T-helper 2 cell treated with Interferon-gamma antibody and Interleukin-4, amounts not matched to agents 100 ng/mL and 5 ng/mL, for 36 hours (primary cell): Measurements from ENCODE around the gene MRPS35. TPM values are rescaled to one million over a fixed set of nuclear protein-coding genes. Genes with fewer than 3 reads are reported as not detected.
"Not testable (repeated sequence)": the region's sequence is repeated elsewhere in the genome, so short reads cannot be mapped to it uniquely, and the experiment has no call there.

Experiments
- intact Hi-C: fragments of 100-400 bp; cut with micrococcal nuclease; formaldehyde crosslinking; loops from one replicate; pipeline ENCODE4 v1.15.1; 2023
- total RNA-seq: library from RNA; stranded (reverse); gene quantifications from 2 replicates; pipeline ENCODE4 v1.2.3, GENCODE V29; 2022

Gene MRPS35
- total RNA-seq, 1 donor from 2014 or later, result 37.5 TPM

DNA sequence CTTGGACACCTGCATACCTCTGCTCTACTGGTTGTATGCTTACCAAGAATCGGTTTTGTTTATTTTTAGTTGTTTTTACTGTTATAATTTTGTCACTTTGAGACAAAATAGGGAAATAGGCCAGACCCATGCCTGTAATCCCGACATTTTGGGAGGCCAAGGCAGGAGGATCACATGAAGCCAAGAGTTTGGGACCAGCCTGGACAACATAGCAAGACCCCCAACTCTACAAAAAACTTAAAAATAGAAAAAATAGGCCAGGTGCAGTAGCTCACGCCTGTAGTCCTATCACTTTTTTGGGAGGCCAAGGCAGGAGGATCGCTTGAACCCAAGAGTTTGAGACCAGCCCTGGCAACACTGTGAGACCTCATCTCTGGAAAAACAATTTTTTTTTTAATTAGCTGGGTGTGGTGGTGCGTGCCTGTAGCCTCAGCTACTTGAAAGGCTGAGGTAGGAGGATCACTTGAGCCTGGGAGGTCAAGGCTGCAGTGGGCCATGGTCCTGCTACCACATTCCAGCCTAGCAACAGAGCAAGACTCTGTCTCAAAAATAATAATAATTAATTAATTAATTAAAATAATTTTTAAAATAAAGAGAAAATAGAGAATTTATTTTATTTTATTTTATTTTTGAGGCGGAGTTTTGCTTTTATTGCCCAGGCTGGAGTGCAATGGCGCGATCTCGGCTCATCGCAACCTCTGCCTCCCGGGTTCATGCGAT is 1.3 kb upstream of the MRPS35 start:
- intact Hi-C loops, result no loop called here

DNA sequence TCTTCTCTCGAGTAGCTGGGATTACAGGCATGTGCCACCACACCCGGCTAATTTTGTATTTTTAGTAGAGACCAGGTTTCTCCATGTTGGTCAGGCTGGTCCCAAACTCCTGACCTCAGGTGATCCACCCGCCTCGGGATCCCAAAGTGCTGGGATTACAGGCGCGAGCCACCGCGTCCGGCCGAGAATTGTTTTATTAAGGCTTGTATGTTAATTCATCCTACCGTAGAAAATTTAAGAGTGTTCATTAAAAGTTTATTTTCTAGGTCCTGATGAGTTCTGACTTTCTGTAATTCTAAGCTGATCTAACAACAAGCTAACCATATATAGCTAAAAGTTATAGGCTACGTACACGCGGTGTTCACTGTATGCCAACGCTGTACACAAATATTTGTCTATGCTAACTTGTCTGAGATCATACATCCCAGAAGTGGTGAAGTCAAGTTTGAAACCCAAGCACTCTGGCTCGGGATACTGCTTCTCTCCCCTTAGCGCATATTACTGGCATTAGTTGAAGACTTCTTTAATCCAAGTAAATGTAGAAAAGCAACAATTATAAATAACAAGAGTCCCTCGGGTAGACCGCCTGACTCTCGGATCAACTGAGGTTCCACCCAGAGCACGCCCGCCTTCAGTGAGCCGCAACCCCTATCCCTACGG is 570 bp upstream of the MRPS35 start:
- intact Hi-C loops, result loop anchor here (1.0 to 5.0 kb wide), 10 partner anchors 58 to 771 kb away; partner anchors contain the start of genes BMAL2, CCDC91, FGFR1OP2 and KLHL42

DNA sequence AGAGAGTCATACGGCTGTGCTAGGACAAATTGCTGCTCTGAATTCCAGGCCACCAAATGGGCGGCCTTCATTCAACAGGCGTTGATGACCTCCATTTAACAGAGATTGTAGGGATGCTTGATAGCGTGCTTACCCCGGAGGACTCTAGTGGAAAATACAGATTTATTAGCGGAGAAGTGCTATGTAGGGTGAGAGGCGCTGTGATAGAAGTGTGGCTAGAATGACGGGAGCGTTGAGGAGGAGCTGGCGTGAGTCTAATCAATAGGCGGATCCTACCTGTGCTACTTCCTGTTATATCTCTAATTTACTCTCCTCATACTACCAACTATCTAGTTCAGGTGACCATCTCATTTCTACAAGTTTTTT is 668 bp downstream of the MRPS35 start:
- intact Hi-C loops, result loop anchor here (2.0 to 5.0 kb wide), 7 partner anchors 59 to 772 kb away; partner anchors contain the start of genes BMAL2, CCDC91, FGFR1OP2 and STK38L

DNA sequence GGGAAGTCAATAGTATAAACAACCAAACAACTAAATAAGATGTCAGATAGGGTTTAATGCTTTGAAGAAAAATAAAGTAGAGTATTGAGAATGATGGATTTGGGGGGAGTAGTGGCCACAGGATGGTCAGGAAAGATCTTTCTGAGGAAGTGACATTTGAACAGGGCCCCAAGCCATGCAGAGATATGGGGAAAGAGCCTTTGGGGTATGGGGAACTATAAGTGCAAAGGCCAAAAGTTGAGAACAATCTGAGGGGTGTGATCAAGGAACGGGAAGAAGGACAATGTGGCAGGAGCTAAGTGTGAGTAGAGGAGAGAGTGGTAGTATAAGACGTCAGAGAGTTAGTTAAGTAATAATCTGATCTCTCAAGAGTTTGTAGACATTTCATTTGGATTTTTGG is 1.3 kb downstream of the MRPS35 start:
- intact Hi-C loops, result loop anchor here (2.0 to 5.0 kb wide), 7 partner anchors 60 to 773 kb away; partner anchors contain the start of genes BMAL2, CCDC91, FGFR1OP2 and STK38L

DNA sequence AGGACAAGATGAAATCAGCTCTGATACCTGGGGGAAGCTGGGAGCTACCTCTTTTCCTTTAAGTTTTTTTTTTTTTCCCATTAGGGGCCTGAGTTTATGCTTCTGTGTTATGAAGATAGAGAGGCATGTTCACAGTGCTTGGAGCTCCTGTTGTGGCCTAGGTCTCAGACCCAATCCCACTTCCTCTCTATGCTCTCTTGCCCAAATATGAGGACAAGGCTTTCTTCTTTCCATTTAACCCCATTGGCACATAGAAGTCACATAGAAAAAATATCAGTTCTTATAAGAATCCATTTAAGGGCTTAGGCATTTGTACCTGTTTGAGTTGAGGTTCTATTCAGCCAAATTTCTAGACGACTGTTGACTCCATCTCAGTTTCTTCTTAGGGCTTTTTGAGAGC is 12.6 kb downstream of the MRPS35 start:
- intact Hi-C loops, result no loop called here

DNA sequence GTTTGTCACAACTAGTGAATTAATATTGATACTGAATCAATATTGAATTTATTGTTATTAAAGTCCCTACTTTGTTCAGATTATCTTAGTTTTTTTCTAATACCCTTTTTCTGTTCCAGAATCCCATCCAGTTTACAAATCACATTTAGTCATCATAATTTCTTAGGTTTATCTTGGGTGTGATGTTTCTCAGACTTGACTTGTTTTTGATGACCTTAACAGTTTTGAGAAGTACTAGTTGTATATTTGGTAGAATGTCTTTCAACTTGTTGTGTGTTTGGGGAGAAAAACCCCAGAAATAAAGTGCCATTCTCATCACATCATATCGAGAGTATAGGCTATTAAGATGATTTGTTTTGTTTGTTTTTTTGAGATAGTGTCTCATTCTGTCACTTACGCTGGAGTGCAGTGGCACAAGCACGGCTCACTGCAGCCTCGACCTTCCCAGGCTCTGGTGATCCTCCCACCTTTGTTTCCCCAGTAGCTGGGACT is 19.5 kb downstream of the MRPS35 start:
- intact Hi-C loops, result loop anchor here (10.0 kb wide), 1 partner anchor 1145 kb away; no protein-coding TSS in a partner anchor

DNA sequence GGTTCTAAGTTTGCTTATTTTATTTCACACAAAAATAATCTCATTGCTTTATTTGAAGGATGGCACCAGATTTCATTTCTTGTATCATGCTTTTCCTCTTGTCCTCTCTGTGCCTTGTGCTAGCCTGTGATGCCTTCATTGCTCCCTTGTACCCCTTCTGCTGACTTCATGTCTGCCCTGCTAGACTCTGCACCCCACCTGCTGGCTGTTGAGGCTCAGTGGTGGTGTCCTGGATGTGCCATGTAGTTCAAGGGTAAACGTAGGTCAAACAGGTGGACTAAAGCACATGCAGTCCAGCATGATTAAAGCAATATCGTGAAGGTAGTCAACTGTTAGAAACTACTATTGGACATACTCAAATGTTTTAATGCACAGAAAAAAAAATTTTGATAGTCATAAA is 21.6 kb downstream of the MRPS35 start:
- intact Hi-C loops, result loop anchor here (10.0 kb wide), 1 partner anchor 1143 kb away; no protein-coding TSS in a partner anchor

DNA sequence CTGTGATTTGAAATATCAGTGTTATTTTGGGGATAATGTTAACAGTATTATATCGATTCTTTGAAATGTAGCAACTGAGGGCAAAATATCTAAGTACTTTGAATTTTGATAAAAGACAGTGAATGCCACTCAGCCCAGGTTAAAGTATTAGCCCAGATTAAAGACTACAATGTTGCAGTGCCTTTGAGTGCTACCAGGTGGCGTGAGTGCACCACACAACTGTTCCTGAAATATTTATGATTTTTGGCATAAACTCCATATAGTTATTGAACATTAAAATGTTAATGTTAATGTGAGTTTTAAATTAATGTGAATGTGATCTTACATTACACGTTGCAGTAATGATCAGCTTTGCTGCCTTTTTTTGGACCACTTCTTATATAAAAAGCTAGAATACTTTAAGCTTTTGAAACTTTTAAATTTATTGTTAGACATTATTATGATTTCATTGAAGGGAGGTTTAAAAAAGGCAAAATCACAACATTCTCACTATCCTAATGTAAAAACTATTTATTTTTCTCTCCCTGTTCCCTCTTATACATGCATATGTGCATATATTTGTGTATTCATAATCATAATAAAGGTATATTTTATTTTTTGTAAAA is 22.5 kb downstream of the MRPS35 start:
- intact Hi-C loops, result loop anchor here (1.0 to 10.0 kb wide), 3 partner anchors 88 to 1142 kb away; no protein-coding TSS in a partner anchor

DNA sequence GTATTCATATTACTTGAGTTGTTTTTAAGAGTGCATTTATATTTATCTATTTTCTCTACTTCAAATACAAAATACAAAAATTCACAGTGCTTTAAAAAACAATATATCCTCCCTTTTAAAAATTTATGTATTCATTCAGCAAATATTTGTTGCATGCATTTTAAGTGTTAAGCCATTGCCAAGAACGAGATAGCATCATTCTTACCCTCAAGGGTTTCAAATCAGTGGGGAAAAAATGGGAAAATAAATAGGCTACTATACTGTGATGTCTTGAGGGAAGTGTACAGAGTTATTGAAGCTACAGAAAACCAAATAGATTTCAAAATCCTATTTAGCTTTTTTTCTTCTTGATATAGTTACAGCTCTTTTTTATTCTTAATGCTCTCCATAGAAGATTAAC is 23.2 kb downstream of the MRPS35 start:
- intact Hi-C loops, result loop anchor here (1.0 to 10.0 kb wide), 3 partner anchors 88 to 1141 kb away; no protein-coding TSS in a partner anchor

DNA sequence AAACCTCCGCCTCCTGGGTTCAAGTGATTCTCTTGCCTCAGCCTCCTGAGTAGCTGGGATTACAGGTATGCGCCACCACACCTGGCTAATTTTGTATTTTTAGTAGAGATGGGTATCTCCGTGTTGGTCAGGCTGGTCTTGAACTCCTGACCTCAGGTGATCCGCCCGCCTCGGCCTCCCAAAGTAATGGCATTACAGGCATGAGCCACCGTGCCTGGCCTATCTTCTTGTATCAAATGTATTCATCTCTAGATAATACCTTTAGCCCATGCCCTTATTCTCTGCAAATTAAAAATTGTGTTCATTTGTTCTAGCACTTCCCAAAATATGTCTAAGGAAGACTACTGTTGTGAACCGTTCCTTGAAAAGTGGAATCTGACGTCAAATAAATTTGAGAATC is 23.7 kb downstream of the MRPS35 start:
- intact Hi-C loops, result loop anchor here (10.0 kb wide), 1 partner anchor 1140 kb away; no protein-coding TSS in a partner anchor

DNA sequence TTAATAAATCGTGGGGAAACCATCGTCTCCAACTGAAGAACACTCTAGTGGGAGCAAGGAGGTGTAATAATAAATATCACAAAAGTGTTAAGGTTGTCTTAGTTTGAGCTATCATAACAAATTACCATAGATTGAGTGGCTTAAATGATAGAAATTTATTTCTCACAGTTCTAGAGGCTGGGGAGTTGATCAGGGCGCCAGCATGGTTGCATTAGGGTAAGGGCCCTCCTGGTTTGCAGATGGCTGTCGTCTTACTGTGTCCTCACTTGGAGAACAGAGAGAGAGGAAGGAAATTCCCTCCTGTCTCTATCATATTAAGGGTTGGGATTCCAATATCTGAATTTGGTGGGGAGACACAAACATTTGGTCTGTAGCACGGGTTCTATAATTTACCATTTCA is 33.0 kb downstream of the MRPS35 start:
- intact Hi-C loops, result no loop called here

DNA sequence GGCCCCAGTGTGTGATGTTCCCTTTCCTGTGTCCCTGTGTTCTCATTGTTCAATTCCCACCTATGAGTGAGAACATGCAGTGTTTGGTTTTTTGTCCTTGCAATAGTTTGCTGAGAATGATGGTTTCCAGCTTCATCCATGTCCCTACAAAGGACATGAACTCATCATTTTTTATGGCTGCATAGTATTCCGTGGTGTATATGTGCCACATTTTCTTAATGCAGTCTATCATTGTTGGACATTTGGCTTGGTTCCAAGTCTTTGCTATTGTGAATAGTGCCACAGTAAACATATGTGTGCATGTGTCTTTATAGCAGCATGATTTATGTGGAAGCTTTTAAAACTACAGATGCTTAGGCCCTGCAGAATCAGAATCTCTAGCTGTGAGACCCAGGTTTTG is 35.1 kb downstream of the MRPS35 start:
- intact Hi-C loops, result not testable (repeated sequence)

DNA sequence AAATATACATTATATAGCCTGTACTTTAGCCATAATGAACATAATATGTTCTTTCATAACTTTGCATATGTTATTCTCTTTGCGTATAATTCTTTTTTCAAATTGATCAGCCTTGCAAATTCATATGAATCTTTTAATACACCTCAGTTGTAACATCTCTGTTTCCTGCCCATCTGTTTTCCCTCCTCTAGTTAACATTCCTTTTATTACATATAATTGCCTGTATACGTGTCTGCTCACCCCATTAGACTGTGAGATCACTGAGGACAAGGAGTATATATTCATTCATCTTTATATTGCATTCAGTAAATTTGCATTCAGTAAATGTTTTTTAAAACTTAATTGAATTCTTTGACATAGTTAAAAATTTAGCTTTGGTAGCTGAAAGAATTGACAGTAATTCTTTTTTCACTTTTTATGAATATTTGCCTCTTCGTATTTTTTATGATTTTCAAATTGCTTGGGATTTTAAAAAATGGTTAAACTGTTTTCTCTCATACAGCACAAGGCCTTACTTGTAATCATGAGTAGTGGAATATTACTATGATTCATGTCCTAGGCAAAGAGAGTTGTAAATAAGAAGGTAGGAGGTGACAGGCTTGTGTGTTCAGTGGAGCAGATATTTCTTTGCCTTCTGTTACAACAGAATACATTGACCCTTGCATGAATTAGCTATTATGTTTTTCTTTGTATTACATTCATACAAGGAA is 36.6 kb downstream of the MRPS35 start:
- intact Hi-C loops, result no loop called here

DNA sequence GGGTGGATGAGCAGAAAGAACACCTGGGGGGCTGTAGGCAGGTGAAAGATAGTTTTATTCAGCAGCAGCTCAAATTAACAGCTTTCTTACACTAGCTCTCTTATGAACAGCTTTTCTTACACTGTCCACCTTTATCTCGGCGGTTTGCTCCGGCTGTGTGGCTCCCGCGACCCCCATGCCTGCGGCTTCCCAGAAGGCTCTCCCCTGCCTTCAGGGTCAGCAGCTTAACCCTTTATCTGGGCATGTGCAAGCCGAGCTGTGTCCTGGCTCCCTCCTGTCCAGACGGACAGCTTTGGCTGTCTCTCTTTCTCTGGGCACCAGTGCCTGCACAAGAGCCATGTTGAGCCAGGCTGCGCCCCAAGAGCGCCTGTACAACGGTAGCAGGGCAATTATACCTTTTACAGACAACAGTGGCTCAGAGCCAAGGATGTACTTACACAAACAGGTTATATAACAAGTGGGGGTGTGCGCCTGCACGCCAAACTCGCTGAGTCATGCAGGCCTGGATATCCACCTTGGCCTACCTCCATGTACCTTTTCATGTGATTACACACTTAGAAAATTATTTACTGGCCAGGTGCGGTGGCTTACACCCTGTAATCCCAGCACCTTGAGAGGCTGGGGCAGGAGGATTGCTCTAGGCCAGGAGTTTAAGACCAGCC is 40.9 kb downstream of the MRPS35 start:
- intact Hi-C loops, result no loop called here

DNA sequence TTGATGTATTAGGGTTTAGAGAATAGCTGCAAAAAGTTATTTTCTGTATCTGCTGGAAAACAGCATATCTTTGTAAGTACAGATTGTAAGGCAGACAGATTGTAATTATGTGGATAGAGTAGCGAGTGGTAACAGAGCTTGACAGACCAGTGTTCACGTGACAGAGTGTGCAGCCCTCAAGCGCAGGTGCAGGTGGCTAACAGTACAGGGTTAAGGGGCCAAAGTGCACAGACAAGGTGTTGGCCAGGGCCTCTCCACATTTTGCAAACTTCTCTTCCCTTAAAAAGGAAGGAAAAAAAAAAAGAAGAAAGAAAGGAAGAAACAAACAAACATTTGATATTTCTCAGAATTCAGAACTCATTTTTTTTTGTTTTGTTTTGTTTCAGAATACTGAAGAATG is 44.2 kb downstream of the MRPS35 start:
- intact Hi-C loops, result no loop called here

DNA sequence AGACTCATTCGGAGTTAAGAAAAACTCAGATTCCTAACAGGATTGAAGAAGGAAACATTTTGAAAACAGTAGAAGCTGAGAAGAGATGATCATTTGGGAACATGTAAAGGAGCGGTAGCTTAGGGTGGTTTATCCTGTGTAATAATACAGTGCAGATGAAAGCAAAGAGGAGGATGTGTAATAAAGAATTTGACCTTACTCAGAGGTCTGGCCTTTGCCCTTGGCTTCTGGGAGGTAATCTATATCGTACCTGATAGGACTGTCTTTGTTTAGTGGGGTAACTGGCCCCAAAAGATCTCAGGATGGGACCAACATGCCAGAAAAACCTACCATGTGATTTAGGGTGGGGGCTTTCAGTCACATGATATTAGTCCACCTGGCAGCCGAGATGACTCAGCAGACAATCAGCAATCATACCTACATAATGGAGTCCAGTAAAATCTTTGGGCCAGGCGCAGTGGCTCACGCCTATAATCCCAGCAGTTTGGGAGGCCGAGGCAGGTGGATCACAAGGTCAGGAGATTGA is 46.1 kb downstream of the MRPS35 start:
- intact Hi-C loops, result no loop called here

DNA sequence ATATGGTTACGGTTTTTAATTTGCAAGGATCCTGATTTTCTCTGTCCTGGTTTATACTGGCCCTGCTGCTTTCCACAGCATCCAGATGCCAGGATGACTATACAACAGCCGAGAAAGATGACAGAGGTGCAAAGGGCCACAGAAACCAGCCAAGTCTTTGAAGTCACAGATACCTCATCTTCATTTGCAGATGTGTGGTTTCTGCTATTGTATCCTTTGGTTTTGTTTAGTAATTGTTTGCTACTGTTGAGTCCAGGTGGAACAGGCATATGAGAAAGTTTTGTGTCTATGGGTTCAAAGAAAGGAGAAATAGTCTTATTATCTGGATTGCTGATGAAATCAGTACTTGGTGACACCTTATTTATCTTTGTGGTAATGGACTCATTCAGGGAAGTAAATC is 52.1 kb downstream of the MRPS35 start:
- intact Hi-C loops, result no loop called here

DNA sequence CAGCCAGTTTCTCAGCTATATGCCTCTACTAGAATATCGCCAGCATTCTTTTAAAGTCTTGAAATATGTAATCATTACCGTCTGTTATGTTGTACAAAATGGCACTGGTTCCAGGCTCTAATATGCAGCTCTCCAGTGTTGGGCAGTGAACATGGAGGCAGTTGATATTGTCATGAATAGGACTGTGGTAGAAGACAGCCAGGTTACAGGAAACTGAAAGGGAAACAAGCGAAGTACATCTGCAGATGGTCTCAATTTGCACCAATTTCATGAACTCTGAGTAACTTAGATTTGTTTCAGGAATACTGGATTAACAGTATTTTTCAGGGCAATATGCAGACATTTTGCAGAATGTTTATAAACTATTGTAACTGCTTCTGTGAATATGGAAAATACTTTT is 56.0 kb downstream of the MRPS35 start:
- intact Hi-C loops, result no loop called here

DNA sequence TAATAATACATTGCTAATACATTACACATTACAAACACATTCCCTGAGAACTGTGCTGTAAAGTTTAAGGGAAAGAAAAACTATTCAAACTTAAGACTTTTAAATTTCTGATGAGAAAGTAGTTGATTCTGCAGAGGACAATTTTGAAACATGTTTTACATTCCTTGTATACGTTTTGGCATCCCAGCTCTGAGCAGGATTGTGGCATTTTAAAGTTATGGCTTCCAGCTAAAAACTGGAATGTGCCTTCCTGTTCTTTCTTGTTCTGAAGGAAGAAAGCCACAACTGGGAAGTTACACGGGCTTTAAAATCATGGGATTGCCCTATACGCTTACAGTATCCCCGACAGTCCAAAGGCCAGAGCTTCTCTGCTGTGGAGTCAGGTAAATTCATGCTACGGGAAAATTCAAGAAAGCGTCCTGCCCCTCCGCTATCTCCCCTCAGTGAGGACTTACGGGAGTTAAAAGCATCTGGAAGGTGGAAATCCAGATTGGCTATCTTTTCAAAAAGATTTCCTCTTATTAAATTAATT is 58.6 kb downstream of the MRPS35 start:
- intact Hi-C loops, result no loop called here
